Loucy (cell line): ENCODE results near the gene SLC38A1.

ENCODE experiments used
- EZH2phosphoT487 ChIP-seq: fragments of 200-600 bp; IDR thresholded peaks from 2 replicates; pipeline ENCODE4 v1.6.1; 2018; ENCODE audit warnings: antibody characterized with exemption, mild to moderate bottlenecking, moderate library complexity, borderline replicate concordance
- TF ChIP-seq, protein P1 (sequence below): fragments of 200-600 bp; sonication (generic); conservative IDR thresholded peaks from 2 replicates; pipeline ENCODE4 v1.5.1; 2014; ENCODE audit warnings: mild to moderate bottlenecking, antibody characterized with exemption, low read length

GRCh38 chr12:46246021-46246700 is 22.7 kb downstream of the SLC38A1 start:
- TF ChIP-seq, protein P1, sequence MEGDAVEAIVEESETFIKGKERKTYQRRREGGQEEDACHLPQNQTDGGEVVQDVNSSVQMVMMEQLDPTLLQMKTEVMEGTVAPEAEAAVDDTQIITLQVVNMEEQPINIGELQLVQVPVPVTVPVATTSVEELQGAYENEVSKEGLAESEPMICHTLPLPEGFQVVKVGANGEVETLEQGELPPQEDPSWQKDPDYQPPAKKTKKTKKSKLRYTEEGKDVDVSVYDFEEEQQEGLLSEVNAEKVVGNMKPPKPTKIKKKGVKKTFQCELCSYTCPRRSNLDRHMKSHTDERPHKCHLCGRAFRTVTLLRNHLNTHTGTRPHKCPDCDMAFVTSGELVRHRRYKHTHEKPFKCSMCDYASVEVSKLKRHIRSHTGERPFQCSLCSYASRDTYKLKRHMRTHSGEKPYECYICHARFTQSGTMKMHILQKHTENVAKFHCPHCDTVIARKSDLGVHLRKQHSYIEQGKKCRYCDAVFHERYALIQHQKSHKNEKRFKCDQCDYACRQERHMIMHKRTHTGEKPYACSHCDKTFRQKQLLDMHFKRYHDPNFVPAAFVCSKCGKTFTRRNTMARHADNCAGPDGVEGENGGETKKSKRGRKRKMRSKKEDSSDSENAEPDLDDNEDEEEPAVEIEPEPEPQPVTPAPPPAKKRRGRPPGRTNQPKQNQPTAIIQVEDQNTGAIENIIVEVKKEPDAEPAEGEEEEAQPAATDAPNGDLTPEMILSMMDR = no peak
- TF ChIP-seq EZH2phosphoT487 = no peak
